ENCODE data around the gene PTH. TPM values are rescaled to one million over a fixed set of nuclear protein-coding genes. Genes with fewer than 3 reads are reported as not detected.

The PTH gene
- total RNA-seq: not detected
- not detected for polyA plus RNA-seq (2013, experiment 1 of 2)
- polyA plus RNA-seq (2013, experiment 2 of 2): not detected
- long read RNA-seq, experiment 1: 0 reads
- long read RNA-seq, experiment 2: 0 reads
- long read RNA-seq, experiment 3: 0 reads
- long read RNA-seq, experiment 4: 0 reads

GRCh38 chr11:13495929-13496328 is at the start of gene PTH:
Gene PTH (minus strand): TSS chr11:13495997. CDS start chr11:13492855, 3,142 bp downstream.
- Mint-ChIP-seq H3K27ac (no peak within 1 kb of the TSS), H3K4me3 (no peak within 1 kb of the TSS), H3K4me1 (no peaks in the 10 kb centered on the region), H3K27me3 (ENCODE audit: insufficient read depth) (peaks cover 11% of the 10 kb centered on the region), H3K9me3 (no peaks in the 10 kb centered on the region), H3K36me3 (ENCODE audit: low read depth) (no peaks in the 10 kb centered on the region)
- Histone ChIP-seq H3K27ac (ENCODE audit: low read depth, low read length) (no peak within 1 kb of the TSS), H3K4me1 (ENCODE audit: control insufficient read depth, insufficient read depth, low read length) (no peaks in the 10 kb centered on the region), H3K4me3 (ENCODE audit: low read length) (no peak within 1 kb of the TSS), H3K27me3 (ENCODE audit: control insufficient read depth, insufficient read depth, low read length, poor library complexity, severe bottlenecking) (no peaks in the 10 kb centered on the region), H3K36me3 (ENCODE audit: control insufficient read depth, insufficient read depth, low read length) (no peaks in the 10 kb centered on the region), H3K9ac (ENCODE audit: extremely low read depth, low read length, poor library complexity, severe bottlenecking) (no peak within 1 kb of the TSS), H3K9me3 (ENCODE audit: control insufficient read depth, low read length) (no peaks in the 10 kb centered on the region)
- TF ChIP-seq, protein P1, sequence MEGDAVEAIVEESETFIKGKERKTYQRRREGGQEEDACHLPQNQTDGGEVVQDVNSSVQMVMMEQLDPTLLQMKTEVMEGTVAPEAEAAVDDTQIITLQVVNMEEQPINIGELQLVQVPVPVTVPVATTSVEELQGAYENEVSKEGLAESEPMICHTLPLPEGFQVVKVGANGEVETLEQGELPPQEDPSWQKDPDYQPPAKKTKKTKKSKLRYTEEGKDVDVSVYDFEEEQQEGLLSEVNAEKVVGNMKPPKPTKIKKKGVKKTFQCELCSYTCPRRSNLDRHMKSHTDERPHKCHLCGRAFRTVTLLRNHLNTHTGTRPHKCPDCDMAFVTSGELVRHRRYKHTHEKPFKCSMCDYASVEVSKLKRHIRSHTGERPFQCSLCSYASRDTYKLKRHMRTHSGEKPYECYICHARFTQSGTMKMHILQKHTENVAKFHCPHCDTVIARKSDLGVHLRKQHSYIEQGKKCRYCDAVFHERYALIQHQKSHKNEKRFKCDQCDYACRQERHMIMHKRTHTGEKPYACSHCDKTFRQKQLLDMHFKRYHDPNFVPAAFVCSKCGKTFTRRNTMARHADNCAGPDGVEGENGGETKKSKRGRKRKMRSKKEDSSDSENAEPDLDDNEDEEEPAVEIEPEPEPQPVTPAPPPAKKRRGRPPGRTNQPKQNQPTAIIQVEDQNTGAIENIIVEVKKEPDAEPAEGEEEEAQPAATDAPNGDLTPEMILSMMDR (conservative IDR thresholded peaks at IDR 0.05): no peak
- no peak for DNase-seq
- 100% methylated on average over 1 to 3 of the region's 3 CpGs for WGBS, 2 experiments (ENCODE audit: insufficient coverage in 1 of 2, insufficient read length in 1 of 2)

DNA sequence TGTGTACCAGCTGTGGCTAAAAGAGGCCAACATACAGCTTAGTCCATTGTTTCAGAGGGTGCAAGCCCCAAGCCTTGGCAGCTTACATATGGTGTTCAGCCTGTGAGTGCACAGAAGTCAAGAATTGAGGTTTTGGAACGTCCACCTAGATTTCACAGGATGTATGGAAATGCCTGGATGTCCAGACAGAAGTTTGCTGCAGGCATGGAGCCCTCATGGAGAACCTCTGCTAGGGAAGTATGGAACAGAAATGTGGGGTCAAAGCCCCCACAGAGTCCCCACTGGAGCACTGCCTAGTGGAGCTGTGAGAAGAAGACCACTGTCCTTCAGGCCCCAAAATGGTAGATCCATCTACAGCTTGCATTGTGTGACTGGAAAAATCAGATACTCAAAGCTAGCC is 42.2 kb upstream of the PTH start:
- Mint-ChIP-seq H3K4me1 (no peaks in the 10 kb centered on the region), H3K9me3 (peaks cover 74% of the 10 kb centered on the region), H3K4me3 (no peak overlapping the region), H3K27ac (no peak overlapping the region), H3K27me3 (ENCODE audit: insufficient read depth) (peaks cover 12% of the 10 kb centered on the region), H3K36me3 (ENCODE audit: low read depth) (peaks cover 6% of the 10 kb centered on the region)
- DNase-seq: no peak
- TF ChIP-seq, protein P1 (conservative IDR thresholded peaks at IDR 0.05): no peak
- peaks cover 34% of the 10 kb centered on the region for H3K9me3 ChIP-seq (ENCODE audit: control insufficient read depth, low read length)
- peaks cover 5% of the 10 kb centered on the region for H3K4me1 ChIP-seq (ENCODE audit: control insufficient read depth, insufficient read depth, low read length)
- WGBS, 2 experiments (ENCODE audit: insufficient coverage in 1 of 2, insufficient read length in 1 of 2): 85% methylated on average over 1 of the region's 1 CpG; no CpG with 5 or more reads in 1 of the 2 experiments
- no peaks in the 10 kb centered on the region for H3K27me3 ChIP-seq (ENCODE audit: control insufficient read depth, insufficient read depth, low read length, poor library complexity, severe bottlenecking)
- H3K9ac ChIP-seq (ENCODE audit: extremely low read depth, low read length, poor library complexity, severe bottlenecking): no peak overlapping the region
- H3K27ac ChIP-seq (ENCODE audit: low read depth, low read length): no peak overlapping the region
- no peaks in the 10 kb centered on the region for H3K36me3 ChIP-seq (ENCODE audit: control insufficient read depth, insufficient read depth, low read length)
- H3K4me3 ChIP-seq (ENCODE audit: low read length): no peak overlapping the region

DNA sequence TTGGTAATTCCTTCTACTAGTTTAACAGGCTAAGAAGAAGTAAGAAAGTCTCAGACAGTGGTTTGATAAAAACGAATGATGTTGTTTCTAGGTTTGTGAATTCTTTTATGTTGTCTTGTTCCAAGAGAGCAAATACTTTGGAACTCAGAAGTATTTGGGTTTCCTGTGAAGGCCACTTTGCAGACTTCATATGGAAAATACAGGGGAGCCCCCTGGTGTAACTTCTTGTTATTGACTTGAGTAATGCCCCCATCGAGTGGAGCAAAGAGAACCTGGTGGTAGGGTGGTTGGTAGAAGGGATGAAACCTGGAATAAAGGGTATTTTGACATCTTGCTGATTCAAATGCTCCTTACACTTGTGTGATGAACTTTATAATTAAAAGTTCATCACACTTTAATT is 40.0 kb upstream of the PTH start:
- Histone ChIP-seq H3K9ac (ENCODE audit: extremely low read depth, low read length, poor library complexity, severe bottlenecking) (no peak overlapping the region), H3K4me3 (ENCODE audit: low read length) (no peak overlapping the region), H3K27me3 (ENCODE audit: control insufficient read depth, insufficient read depth, low read length, poor library complexity, severe bottlenecking) (no peaks in the 10 kb centered on the region), H3K9me3 (ENCODE audit: control insufficient read depth, low read length) (peaks cover 34% of the 10 kb centered on the region), H3K27ac (ENCODE audit: low read depth, low read length) (no peak overlapping the region), H3K4me1 (ENCODE audit: control insufficient read depth, insufficient read depth, low read length) (peaks cover 5% of the 10 kb centered on the region), H3K36me3 (ENCODE audit: control insufficient read depth, insufficient read depth, low read length) (no peaks in the 10 kb centered on the region)
- TF ChIP-seq, protein P1 (conservative IDR thresholded peaks at IDR 0.05): peak; percentile 74
- WGBS, 2 experiments (ENCODE audit: insufficient coverage in 1 of 2, insufficient read length in 1 of 2): 50 to 62% methylated on average over 1 to 2 of the region's 2 CpGs
- DNase-seq: peak; percentile 63
- Mint-ChIP-seq H3K27me3 (ENCODE audit: insufficient read depth) (peaks cover 16% of the 10 kb centered on the region), H3K4me3 (no peak overlapping the region), H3K4me1 (no peaks in the 10 kb centered on the region), H3K27ac (no peak overlapping the region), H3K9me3 (peaks cover 56% of the 10 kb centered on the region), H3K36me3 (ENCODE audit: low read depth) (peaks cover 6% of the 10 kb centered on the region)

All from endodermal cell (in vitro differentiated cells).